GM18511 (cell line): ENCODE measurements around the gene SH2D1B.

Experiments used
- ATAC-seq: cut with Tn5 transposase; IDR thresholded peaks from one replicate; pipeline ENCODE4 v1.9.1; 2021; ENCODE audit warnings: mild to moderate bottlenecking, moderate library complexity; ENCODE audit not compliant: unreplicated experiment

Gene SH2D1B

DNA sequence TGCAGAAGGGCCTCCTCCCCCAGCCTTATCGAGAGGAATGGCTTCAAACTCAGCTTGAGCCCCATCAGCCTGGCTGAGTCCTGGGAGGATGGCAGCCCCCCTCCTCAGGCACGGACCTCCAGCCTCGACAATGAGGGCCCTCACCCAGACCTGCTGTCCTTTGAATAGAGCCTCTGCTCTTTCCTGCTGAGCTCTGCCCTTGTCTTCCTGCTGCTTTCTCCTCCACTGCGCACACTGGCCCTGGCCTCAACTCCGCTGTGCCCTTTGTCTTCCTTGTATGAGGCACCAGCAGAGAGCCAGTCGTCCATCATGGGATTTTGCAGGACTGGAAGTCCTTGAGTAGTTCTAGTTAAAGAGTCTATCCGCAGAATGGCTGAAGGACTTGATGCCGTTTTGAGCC, 28.4 kb downstream of the SH2D1B start:
- no peak for ATAC-seq

DNA sequence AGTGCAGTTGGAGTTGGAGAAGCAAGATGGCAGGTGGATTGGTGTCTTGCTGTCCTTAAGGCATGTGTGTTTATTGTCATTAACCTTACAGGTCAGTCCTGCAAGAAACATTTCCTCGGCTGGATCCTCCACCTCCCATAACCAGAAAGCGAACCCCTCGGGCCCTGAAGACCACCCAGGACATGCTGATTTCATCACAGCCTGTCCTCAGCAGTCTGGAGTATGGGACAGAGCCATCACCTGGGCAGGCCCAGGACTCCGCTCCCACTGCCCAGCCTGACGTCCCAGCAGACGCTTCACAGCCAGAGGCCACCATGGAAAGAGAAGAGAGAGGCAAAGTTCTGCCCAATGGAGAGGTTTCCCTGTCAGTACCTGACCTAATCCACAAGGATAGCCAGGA, 28.8 kb downstream of the SH2D1B start:
- ATAC-seq = no peak

GRCh38 chr1:162381941-162382750, 29.8 kb downstream of the SH2D1B start:
- no peak for ATAC-seq

DNA sequence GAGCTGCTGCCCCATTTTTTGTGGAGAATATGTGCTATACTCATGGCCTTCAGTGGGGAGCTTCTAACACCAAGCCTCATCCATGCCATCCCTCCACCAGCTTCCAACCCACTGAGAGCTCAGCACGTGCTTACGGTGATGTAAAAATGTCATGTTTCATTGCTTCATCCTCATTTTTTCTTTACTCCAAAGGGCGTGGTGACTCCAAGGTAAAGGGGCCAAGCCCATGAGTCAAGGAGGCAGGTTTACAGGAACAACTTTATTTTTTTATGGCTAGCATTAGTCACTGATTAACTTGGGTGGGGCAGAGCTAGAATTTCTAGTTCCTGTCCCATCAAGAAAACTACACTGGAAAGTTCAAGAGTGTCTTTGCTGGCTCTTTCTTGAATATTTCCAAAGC, 30.6 kb downstream of the SH2D1B start, which contains the start of gene C1orf226:
TSS of gene C1orf226 (plus strand) at position 346 of the 400 bp plus-strand sequence. CDS start 174 bp downstream, outside the sequence.
- no peak for ATAC-seq

- ATAC-seq = no peak
Observed at GRCh38 chr1:162380061-162380846, 31.7 kb downstream of the SH2D1B start.

DNA sequence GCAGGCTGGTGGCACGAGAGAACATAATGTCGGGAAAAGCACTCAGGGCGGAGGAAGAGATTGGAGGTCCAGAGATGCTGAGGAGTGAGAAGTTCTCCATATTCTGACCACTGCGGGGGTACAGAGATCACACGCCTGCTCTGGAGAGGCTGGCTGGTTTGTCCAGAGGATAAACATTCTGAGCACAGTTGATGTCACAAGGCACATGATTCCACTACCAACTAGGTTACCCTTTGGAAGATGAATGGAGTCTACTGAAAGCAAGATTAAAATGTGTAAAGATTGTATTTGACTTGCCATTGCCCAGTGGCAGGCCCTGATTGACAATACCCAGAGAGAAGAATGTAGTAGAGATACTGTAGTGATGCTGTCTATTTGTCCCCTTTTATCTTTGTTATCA, 35.2 kb downstream of the SH2D1B start, which contains the start of gene SPATA46:
TSS of gene SPATA46 (minus strand) at position 164 of the 400 bp plus-strand sequence. CDS start at position 100, 64 bp downstream.
- ATAC-seq = no peak

- no peak for ATAC-seq
Observed at GRCh38 chr1:162375463-162375862, 36.5 kb downstream of the SH2D1B start.

- ATAC-seq = no peak
Observed at GRCh38 chr1:162374406-162374805, 37.5 kb downstream of the SH2D1B start.

- ATAC-seq = no peak
Observed at GRCh38 chr1:162373541-162374260, 38.2 kb downstream of the SH2D1B start.

DNA sequence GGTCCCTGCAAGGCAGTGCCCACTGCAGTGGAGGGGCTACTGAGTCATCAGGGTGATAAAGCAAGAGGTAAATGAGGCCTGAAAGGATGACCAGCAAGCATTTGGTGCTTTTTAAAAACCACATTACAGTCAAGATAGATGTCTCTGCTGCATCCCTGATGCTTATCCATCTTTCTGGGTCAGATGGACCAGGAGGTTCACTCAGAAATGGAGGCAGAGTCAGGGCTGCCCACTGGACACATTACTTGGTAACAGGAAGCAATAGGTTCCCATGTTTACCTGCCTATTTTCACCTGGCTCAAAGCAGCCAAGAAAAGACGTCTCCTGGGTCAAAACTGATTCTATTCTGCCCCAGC, 38.9 kb downstream of the SH2D1B start:
- ATAC-seq = no peak

DNA sequence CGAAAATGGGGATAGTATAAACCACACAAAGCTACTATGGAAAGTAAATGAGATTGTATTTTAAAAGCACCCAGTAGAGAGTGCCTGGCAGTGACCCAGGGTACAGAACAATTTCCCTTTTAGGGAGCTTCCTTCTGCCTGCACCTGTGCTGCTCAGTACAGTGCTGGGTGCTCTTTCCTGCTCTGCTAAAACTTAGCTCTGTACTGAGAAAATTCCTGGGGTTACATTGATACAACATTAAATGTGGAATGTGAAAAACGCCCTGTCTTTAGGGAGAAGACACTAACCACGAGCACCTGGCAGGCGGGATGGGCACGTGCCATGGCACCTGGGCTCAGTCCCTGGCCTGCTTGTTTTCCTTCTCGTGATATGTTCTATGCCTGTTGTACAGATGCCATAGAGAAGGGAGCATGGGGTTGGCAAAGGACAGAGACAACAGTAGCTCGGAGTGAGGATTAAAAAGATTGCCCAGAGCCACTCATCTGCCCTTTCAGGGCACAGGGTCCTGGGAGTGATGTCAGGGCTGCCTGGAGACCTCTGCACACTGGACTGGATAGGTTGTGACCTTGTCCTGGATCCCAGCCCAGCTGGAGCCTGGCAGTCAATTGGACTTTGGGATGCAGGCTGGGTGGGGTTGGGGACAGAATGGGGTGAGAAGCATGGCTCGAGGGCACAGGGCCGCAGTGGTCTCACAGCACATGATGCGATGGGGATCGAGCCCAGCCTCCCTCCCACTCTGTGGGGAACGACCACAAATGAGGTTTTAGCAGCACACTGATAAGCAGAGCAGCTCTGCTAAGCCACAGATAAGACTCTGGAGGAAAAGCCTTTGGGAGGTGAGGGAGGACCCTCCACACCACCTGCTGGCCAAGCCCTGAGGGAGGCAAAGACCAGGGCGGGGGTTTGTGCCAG, 39.5 kb downstream of the SH2D1B start:
- ATAC-seq = no peak

GRCh38 chr1:162371611-162372010, 40.3 kb downstream of the SH2D1B start:
- ATAC-seq = no peak

GRCh38 chr1:162370721-162371120, 41.2 kb downstream of the SH2D1B start:
- ATAC-seq = no peak

DNA sequence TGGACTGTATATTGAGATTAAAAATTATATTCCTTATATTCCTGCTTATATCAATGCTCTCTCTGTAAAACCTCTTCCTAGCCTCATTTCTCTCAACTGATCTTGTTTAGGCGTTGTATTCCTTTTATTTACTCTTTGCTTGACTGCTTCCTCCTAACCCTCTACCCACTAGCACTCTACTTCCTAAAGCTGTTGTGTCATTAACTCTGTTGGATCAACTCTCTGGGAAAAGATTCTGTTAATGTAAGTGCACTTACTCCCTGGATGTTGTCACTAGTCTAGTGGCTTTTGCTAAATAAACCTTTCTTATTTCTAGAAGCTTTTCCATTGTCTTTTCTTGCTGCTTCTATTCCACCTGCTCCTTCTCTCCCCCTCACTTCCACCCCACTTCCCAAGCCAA, 41.8 kb downstream of the SH2D1B start:
- ATAC-seq = no peak

- no peak for ATAC-seq
Observed at GRCh38 chr1:162369571-162369970, 42.4 kb downstream of the SH2D1B start.

DNA sequence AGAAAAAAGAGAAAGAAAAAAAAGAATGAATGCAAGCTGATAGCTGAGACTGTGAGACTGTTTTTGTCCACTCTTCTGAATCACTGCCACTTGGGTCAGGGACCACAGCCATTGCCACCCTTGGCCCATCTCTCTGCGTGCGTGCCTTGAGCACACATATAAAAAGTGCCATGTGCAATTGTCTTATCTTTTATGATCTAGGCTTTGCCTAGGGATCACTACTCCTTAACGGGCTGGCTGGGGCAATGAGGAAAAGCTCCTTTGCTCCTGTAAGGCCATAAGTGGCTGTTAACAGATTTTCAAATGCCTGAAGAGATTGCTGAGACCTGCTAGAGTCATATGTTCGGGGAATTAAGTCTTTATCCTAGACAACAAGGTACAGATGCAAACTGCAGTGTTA, 43.5 kb downstream of the SH2D1B start:
- ATAC-seq = no peak

DNA sequence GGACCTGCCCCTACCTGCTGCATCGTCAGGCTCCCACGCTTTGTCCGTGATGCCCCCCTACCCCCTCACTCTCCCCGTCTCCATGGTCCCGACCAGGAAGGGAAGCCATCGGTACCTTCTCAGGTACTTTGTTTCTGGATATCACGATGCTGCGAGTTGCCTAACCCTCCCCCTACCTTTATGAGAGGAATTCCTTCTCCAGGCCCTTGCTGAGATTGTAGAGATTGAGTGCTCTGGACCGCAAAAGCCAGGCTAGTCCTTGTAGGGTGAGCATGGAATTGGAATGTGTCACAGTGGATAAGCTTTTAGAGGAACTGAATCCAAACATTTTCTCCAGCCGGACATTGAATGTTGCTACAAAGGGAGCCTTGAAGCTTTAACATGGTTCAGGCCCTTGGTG, 44.2 kb downstream of the SH2D1B start:
- ATAC-seq = no peak

DNA sequence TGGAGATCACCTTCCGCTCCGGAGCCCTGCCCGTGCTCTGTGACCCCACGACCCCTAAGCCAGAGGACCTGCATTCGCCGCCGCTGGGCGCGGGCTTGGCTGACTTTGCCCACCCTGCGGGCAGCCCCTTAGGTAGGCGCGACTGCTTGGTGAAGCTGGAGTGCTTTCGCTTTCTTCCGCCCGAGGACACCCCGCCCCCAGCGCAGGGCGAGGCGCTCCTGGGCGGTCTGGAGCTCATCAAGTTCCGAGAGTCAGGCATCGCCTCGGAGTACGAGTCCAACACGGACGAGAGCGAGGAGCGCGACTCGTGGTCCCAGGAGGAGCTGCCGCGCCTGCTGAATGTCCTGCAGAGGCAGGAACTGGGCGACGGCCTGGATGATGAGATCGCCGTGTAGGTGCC, 44.9 kb downstream of the SH2D1B start:
- no peak for ATAC-seq

- ATAC-seq = no peak
Observed at GRCh38 chr1:162366671-162367070, 45.3 kb downstream of the SH2D1B start.

- no peak for ATAC-seq
Observed at GRCh38 chr1:162366149-162366548, 45.8 kb downstream of the SH2D1B start.
